SIG-M5 treated with dmso at 0.1 percent for 504 hours (cell line): ENCODE data around the gene SRPRB.
"Not testable (repeated sequence)": the region's sequence is repeated elsewhere in the genome, so short reads cannot be mapped to it uniquely, and the experiment has no call there.

Experiments
- DNase-seq: peaks from one replicate; lab custom pipeline; 2025; ENCODE audit not compliant: unreplicated experiment; lab: John Stamatoyannopoulos, UW

SRPRB gene

DNA sequence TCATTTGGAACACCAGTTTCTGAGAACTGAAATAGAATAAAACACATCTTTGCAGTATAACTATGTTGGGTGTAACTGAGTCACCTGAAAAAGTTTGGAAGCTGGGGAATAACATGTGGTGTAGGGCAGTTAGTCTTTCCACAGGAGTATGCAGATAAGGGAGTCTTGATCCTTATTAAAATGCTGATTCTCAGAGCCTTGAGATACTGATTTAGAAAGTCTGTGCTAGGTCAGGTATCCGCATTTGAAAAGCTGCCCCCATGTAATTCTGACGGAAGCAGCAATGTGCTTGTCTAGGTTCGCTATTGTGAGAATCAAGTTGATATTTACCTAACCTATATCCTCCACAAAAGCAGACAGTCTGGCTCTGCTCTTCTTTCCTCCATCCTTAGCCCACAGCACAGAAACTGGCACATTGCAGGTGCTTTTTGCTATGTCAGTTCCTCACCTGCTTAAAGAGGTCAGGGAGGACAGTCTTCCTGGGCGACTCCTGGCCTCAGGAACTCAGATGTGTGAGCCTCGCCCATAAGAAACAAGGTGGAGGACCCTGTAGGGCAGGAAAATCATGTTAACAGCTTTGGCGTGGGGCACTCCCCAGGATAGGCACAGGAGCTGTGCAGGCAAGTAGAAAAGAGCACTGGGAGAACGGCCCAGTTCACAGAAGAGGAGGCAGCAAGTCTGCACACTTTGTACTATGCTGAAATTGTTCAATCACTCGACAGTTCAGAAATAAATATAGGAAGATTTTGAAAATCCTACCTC is 27.6 kb upstream of the SRPRB start:
- DNase-seq = no peak

DNA sequence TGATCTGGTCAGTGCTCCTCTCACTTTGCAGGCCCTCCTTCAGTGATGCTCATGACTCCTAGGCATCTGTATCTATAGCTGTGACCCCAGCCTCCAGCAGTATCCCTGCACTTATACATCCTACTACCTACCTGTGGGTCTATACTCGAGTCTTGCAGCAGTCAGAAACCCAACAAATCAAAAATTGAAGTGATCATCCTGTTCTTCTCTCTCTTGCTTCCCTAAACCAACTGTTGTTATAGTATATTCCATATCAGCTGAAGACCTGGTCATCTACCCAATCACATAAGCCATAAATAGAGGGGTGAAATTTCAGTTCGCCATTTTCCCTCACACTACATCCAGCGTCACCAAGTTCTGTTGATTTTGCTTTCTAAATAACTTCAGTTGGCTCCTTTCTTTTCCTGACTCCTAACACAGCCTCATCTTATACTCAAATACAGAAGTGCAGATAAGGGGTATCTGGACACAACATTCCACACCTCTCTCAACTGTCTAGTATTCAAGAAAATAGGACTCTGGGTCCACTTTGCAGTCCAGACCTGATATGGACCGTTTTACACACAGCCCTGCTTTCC is 25.9 kb upstream of the SRPRB start:
- DNase-seq = no peak

- not testable (repeated sequence) for DNase-seq
Measured at GRCh38 chr3:133780756-133781155, 24.9 kb upstream of the SRPRB start.

DNA sequence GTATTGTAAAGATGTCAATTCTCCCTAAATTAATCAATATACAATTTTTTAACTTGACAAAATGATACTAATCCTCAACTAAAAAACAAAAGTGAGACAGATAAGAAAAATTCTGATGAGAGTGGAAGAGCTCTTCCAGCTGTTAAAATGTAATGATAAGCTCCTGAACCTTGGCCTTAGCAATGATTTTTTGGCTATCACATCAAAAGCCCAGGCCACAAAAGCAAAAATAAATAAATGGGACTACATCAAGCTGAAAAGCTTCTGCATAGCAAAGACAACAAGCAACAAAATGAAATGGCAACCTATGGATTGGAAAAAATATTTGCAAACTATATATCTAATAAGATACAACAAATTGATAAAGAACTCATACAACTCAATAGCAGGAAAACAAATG is 24.0 kb upstream of the SRPRB start:
- DNase-seq = no peak

GRCh38 chr3:133782454-133782853 is 23.2 kb upstream of the SRPRB start:
- DNase-seq = no peak

GRCh38 chr3:133783762-133784161 is 21.9 kb upstream of the SRPRB start:
- no peak for DNase-seq

DNA sequence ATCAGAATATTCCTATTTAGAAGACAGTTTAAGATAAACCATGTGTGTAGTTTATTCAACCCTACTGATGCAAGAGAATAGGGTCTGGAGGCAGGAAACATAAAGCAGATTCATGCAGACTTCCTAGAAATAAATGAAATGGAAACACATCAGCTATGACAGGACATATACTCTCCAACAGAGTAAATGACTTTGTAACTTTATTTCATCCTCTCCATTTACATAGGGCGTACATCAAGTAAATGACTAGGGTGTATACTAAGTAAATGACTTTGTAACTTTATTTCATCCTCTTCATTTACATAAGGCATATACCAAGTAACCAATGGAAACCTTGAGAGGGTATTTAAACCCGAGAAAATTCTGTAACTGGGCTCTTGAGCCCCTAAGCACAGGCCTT is 17.6 kb upstream of the SRPRB start:
- DNase-seq = no peak

DNA sequence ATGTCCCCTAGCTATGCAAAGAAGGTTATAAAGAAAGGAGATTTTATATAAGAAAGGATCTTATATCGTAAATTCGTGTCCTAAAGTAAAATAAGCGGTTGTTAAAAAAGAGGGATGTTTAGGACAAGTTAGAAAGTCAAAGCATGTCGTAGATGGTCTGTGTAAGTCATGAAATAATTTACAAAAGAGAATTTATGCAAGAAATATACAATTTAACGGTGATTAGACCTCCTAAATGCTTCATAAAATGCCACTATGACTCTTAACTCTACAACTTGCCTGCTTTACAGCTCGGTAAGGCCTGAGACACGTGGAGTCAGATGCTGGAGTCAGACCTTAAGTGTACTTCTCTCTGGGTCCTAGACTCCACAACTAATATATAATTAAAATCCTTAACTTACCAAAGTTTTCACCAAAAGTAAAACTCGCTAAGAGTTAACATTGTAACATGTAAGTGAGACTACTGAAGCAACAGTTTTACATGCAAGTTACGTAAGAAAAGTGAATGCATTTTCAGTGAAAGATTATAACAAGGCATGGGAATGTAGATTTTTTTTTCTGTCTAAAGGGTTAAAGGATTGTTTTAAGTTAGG is 13.3 kb upstream of the SRPRB start:
- DNase-seq = no peak

- DNase-seq = no peak
Measured at GRCh38 chr3:133797396-133798105, 8.1 kb upstream of the SRPRB start.

DNA sequence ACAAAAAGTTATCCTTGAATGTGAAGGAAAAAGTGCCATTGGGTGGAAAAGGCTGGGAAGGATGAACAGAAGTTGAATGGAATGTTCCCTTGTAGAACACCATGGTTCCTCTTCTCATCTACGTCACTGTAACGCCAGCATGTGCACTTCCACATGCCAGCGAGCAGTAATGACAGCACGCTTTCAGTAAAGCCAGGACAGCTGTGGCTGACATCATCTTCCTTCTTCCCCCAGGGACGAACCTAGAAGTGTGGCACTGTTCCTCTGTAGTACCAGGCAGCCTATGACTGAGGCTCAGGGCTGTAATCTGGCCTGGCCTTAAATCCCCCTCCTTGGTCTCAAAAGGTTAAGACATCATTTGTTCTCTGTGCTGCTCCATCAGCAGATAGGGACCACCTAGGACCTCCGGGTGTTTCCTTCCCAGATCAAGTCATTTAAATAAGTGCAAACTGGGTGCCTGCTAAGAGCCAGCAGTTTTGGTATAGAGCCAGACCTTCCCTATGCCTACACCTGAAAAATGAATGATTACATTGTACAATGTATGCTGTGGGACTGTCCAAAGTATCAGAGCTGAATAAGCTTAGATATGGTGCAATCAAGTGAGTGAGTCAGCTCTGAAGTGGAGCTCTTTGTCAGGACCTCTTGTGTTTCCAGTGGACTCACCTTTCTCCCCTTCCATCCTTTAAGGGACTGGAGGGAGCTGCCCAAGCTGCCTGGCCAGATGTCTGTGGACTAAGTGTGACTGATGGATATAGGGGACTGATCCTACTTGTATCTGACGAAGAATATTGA is 5.6 kb upstream of the SRPRB start:
- peak; percentile 26 for DNase-seq

DNA sequence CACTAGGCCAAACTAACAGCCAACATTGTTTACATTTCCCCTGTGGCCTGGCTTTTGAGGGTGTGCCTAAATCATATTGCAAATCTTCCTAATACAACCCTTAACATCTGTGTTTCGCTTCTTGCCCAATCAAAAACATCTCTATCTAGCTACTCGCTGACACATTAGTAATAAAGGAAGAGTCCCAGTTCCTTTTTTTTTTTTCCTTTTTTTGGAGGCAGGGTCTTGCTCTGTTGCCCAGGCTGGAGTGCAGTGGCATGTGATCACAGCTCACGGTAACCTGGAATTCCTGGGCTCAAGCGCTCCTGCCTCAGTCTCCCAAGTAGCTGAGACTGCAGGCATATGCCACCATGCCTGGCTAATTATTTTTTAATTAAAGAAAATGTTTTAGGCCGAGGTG is 2.1 kb upstream of the SRPRB start:
- DNase-seq = peak; percentile 35

- no peak for DNase-seq
Measured at GRCh38 chr3:133804896-133805295, 719 bp upstream of the SRPRB start.

DNA sequence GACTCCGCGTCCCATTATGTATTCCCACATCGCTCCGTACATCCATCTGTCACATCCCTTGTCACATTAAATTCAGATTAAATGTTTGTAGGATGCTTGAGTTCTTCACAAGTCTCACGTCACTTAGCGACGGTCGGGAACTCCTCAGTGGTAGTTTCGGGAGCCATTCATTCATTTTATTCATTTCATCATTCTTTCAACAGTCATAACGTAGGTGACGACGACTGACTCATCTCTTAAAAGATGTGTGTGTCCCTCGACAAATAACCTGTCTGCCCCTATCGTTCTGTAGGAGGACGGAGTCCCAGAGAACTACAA is 272 bp upstream of the SRPRB start:
- no peak for DNase-seq

DNA sequence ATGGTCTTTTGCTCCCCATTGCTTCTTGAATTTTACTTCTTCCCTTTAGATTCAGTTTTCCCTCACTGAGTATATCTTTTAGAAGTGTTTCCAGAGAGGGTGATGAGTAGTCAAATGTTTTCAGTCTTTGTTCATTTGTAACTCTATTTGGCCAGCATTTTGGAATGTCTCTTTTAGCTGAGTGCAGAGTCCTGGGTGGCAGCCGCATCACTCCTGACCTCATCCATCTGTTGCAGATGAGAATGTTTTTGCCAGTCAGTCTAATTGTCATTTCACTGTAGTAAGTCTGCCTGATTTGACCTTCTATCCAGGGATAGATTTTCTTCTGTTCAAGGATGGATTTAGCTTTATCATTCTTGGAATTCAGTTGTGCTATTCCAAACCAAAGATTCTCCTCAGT is 7.3 kb downstream of the SRPRB start:
- DNase-seq = no peak

DNA sequence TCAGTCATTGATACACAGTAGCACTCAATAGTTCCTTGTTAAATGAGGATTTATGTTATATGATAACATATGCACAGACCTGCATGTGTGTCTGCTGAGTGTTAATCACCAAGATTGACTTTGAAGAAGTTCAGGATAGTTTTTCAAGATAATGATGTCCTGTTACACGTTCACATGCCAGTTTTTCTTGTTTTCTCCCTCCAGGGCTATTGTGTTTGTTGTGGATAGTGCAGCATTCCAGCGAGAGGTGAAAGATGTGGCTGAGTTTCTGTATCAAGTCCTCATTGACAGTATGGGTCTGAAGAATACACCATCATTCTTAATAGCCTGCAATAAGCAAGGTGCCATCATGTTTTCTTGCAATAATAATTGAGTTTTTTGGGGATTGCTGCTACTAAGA is 9.8 kb downstream of the SRPRB start:
- DNase-seq = no peak

DNA sequence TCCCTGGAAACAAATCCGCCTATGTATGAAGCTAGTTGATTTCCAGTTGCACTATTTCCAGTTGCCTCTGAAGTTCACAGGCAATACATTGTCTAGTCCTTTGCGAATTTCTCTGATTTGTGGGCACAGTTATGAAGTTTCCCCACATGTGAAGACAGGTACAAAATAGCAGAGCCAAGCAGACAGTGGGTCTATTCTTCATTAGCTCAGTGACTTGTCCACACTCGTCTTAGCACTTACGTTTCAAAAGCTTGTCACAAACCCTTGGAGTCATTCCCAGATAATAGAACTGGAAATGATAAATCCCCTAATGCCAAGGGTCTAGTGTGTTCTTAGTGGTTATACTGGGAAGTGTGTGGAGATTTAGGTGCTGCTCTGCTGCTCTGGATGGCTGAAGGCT is 14.5 kb downstream of the SRPRB start:
- no peak for DNase-seq

- no peak for DNase-seq
Measured at GRCh38 chr3:133820889-133821675, 15.5 kb downstream of the SRPRB start.

DNA sequence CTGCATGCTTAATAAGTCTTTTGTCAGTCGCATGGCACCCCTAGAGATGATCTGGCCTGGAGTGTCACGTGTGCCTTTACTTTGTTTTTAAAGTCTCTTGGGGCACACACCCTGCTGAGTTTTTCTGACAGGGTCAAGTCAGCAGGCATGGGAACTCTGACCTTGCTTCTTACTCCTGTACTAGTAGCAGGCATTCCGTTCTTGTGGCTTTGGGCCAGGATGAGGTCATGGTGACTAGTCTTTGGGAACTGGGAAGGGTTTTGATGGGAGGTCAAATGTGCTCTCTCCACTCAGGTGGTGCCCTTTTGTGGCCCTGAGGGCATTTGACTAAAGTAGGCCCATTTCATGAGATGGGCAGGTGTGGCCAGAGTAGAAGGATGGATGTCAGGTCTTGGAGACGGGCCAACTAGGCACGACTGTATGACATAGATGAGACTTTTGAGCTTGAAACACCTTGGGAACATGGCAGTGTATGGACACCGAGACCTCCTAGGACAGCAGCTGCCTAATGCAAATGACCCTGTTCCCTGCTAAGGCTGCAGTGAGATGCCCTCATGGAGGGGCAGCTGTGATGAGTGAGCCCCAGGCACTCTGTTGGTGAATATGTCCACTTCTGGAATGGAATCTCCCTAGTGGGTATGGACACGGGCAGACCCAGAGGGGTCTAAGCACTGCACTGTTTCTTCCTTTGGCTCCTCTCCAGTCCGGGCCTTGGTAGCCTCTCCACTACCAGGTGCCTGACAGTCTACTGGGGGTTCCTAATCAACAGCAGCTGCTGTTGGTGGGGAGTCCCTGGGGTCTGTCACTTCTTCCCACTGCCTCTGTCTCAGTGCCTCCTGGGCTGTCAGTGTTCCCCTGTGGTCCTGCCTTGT is 16.4 kb downstream of the SRPRB start:
- DNase-seq = peak; percentile 55

GRCh38 chr3:133824961-133825485 is 19.4 kb downstream of the SRPRB start:
- no peak for DNase-seq
